Measurements from ENCODE around the gene PXDN.
"Not testable (repeated sequence)": the region's sequence is repeated elsewhere in the genome, so short reads cannot be mapped to it uniquely, and the experiment has no call there.

Gene PXDN

GRCh38 chr2:1766425-1766824 is 22.1 kb upstream of the PXDN start:
- no peak overlapping the region for H3K4me3 ChIP-seq (ENCODE audit: low read length)
- no peaks in the 10 kb centered on the region for H3K4me1 ChIP-seq (ENCODE audit: control insufficient read depth, low read length)
- TF ChIP-seq, protein P1, sequence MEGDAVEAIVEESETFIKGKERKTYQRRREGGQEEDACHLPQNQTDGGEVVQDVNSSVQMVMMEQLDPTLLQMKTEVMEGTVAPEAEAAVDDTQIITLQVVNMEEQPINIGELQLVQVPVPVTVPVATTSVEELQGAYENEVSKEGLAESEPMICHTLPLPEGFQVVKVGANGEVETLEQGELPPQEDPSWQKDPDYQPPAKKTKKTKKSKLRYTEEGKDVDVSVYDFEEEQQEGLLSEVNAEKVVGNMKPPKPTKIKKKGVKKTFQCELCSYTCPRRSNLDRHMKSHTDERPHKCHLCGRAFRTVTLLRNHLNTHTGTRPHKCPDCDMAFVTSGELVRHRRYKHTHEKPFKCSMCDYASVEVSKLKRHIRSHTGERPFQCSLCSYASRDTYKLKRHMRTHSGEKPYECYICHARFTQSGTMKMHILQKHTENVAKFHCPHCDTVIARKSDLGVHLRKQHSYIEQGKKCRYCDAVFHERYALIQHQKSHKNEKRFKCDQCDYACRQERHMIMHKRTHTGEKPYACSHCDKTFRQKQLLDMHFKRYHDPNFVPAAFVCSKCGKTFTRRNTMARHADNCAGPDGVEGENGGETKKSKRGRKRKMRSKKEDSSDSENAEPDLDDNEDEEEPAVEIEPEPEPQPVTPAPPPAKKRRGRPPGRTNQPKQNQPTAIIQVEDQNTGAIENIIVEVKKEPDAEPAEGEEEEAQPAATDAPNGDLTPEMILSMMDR (IDR thresholded peaks at IDR 0.05; ENCODE audit: low read depth, low read length, poor library complexity, severe bottlenecking), result no peak
- TF ChIP-seq EZH2phosphoT487 (IDR thresholded peaks at IDR 0.05; ENCODE audit: borderline replicate concordance, low read length), result no peak
- H3K36me3 ChIP-seq (ENCODE audit: control insufficient read depth, low read length), result no peaks in the 10 kb centered on the region
- no peaks in the 10 kb centered on the region for H3K79me2 ChIP-seq (ENCODE audit: control insufficient read depth, low read length)
- no peaks in the 10 kb centered on the region for H4K20me1 ChIP-seq (ENCODE audit: control insufficient read depth, insufficient read depth, low read depth, low read length)
- no peaks in the 10 kb centered on the region for H3F3A ChIP-seq (ENCODE audit: control insufficient read depth, insufficient read depth)
- H3K4me2 ChIP-seq (ENCODE audit: low read length), result no peak overlapping the region
- H3K27ac ChIP-seq (ENCODE audit: low read depth, low read length), result no peak overlapping the region
- H3K9me2 ChIP-seq (replicated peaks; ENCODE audit: control insufficient read depth, low read length), result no peaks in the 10 kb centered on the region
- H3K9me3 ChIP-seq (ENCODE audit: control insufficient read depth, insufficient read depth, low read length), result no peaks in the 10 kb centered on the region
- no peaks in the 10 kb centered on the region for H3K27me3 ChIP-seq (ENCODE audit: control insufficient read depth, low read length)

DNA sequence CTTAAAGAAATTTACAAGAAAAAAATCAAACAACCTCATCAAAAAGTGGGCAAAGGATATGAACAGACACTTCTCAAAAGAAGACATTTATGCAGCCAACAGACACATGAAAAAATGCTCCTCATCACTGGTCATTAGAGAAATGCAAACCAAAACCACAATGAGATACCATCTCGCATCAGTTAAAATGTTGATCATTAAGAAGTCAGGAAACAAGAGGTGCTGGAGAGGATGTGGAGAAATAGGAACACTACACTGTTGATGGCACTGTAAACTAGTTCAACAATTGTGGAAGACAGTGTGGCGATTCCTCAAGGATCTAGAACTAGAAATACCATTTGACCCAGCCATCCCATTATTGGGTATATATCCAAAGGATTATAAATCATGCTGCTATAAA is 20.9 kb upstream of the PXDN start:
- H4K20me1 ChIP-seq (ENCODE audit: control insufficient read depth, insufficient read depth, low read depth, low read length); H3K27me3 ChIP-seq (ENCODE audit: control insufficient read depth, low read length); H3F3A ChIP-seq (ENCODE audit: control insufficient read depth, insufficient read depth); H3K4me1 ChIP-seq (ENCODE audit: control insufficient read depth, low read length); H3K9me2 ChIP-seq (replicated peaks; ENCODE audit: control insufficient read depth, low read length); H3K79me2 ChIP-seq (ENCODE audit: control insufficient read depth, low read length); H3K36me3 ChIP-seq (ENCODE audit: control insufficient read depth, low read length); H3K27ac ChIP-seq (ENCODE audit: low read depth, low read length); H3K4me2 ChIP-seq (ENCODE audit: low read length); H3K4me3 ChIP-seq (ENCODE audit: low read length); H3K9me3 ChIP-seq (ENCODE audit: control insufficient read depth, insufficient read depth, low read length): not testable (repeated sequence)

GRCh38 chr2:1759611-1759930 is 15.3 kb upstream of the PXDN start:
- no peaks in the 10 kb centered on the region for H4K20me1 ChIP-seq (ENCODE audit: control insufficient read depth, insufficient read depth, low read depth, low read length)
- no peaks in the 10 kb centered on the region for H3K9me2 ChIP-seq (replicated peaks; ENCODE audit: control insufficient read depth, low read length)
- no peaks in the 10 kb centered on the region for H3K4me1 ChIP-seq (ENCODE audit: control insufficient read depth, low read length)
- TF ChIP-seq, protein P1 (IDR thresholded peaks at IDR 0.05; ENCODE audit: low read depth, low read length, poor library complexity, severe bottlenecking), result no peak
- TF ChIP-seq EZH2phosphoT487 (IDR thresholded peaks at IDR 0.05; ENCODE audit: borderline replicate concordance, low read length), result no peak
- H3K4me3 ChIP-seq (ENCODE audit: low read length), result no peak overlapping the region
- no peak overlapping the region for H3K4me2 ChIP-seq (ENCODE audit: low read length)
- H3K27ac ChIP-seq (ENCODE audit: low read depth, low read length), result no peak overlapping the region
- peaks cover 14% of the 10 kb centered on the region; the same call in 1 of the 2 replicates for H3K9me3 ChIP-seq (ENCODE audit: control insufficient read depth, insufficient read depth, low read length)
- no peaks in the 10 kb centered on the region for H3F3A ChIP-seq (ENCODE audit: control insufficient read depth, insufficient read depth)
- no peaks in the 10 kb centered on the region for H3K27me3 ChIP-seq (ENCODE audit: control insufficient read depth, low read length)
- no peaks in the 10 kb centered on the region for H3K36me3 ChIP-seq (ENCODE audit: control insufficient read depth, low read length)
- H3K79me2 ChIP-seq (ENCODE audit: control insufficient read depth, low read length), result no peaks in the 10 kb centered on the region

DNA sequence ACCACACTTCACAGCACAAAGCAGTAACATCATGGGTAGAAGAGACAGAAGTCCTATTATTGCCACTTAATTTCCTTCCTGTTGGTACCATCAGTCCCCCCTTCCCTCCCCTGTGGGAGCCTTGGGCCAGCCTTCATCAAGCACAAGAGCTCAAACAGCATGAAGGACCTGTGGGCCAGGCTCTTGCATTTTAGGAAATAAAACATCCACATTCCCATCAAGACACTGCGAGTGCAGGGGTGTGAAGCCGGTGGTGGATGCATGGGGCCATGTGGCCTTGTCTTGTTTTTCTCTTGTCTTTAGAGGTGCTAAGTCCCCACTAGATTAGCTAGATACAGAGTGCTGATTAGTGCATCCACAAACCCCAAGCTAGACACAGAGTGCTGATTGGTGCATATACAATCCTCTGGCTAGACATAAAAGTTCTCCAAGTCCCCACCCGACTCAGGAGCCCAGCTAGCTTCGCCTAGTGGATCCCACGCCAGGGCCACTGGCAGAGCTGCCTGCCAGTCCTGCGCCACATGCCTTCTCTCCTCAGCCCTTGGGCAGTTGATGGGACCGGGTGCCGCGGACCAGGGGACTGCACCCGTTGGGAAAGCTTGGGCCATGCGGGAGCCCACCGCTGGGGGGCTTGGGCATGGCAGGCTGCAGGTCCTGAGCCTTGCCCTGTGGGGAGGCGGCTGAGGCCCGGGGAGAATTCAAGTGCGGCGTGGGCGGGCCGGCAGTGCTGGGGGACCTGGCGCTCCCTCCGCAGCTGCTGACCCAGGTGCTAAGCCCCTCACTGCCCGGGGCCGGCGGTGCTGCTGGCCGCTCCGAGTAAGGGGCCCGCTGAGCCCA is 14.7 kb upstream of the PXDN start:
- Histone ChIP-seq H3K79me2 (ENCODE audit: control insufficient read depth, low read length) (no peaks in the 10 kb centered on the region), H3K27ac (ENCODE audit: low read depth, low read length) (no peak overlapping the region), H3K4me2 (ENCODE audit: low read length) (no peak overlapping the region), H3K9me2 (replicated peaks; ENCODE audit: control insufficient read depth, low read length) (no peaks in the 10 kb centered on the region), H3K4me3 (ENCODE audit: low read length) (no peak overlapping the region), H3K27me3 (ENCODE audit: control insufficient read depth, low read length) (no peaks in the 10 kb centered on the region), H3K36me3 (ENCODE audit: control insufficient read depth, low read length) (no peaks in the 10 kb centered on the region), H4K20me1 (ENCODE audit: control insufficient read depth, insufficient read depth, low read depth, low read length) (no peaks in the 10 kb centered on the region), H3K9me3 (ENCODE audit: control insufficient read depth, insufficient read depth, low read length) (peaks cover 20% of the 10 kb centered on the region; the same call in 1 of the 2 replicates), H3K4me1 (ENCODE audit: control insufficient read depth, low read length) (no peaks in the 10 kb centered on the region), H3F3A (ENCODE audit: control insufficient read depth, insufficient read depth) (no peaks in the 10 kb centered on the region)
- TF ChIP-seq EZH2phosphoT487 (IDR thresholded peaks at IDR 0.05; ENCODE audit: borderline replicate concordance, low read length), result no peak
- TF ChIP-seq, protein P1 (IDR thresholded peaks at IDR 0.05; ENCODE audit: low read depth, low read length, poor library complexity, severe bottlenecking), result no peak

Data from DOHH2 (cell line).